Panc1 (cell line): ENCODE data around the gene TRIM64C.
"Not testable (repeated sequence)": the region's sequence is repeated elsewhere in the genome, so short reads cannot be mapped to it uniquely, and the experiment has no call there.

Experiments used
- CTCF ChIP-seq: fragments of 450-650 bp; IDR thresholded peaks from 2 replicates; pipeline ENCODE4 v1.5.1; 2017; ENCODE audit warnings: mild to moderate bottlenecking
- POLR2AphosphoS5 ChIP-seq: IDR thresholded peaks from 2 replicates; pipeline ENCODE4 v1.6.1; 2012; ENCODE audit warnings: mild to moderate bottlenecking, low read depth, low read length, moderate library complexity
- SIN3A ChIP-seq: IDR thresholded peaks from 2 replicates; pipeline ENCODE4 v1.6.1; 2012; ENCODE audit warnings: low read depth, mild to moderate bottlenecking, low read length, moderate library complexity, borderline replicate concordance; ENCODE audit not compliant: insufficient read depth

- TF ChIP-seq CTCF, POLR2AphosphoS5, SIN3A: not testable (repeated sequence)
Measured at GRCh38 chr11:49059012-49059411, at the start of gene TRIM64C.
